ENCODE data around the gene UNC93A. TPM values are rescaled to one million over a fixed set of nuclear protein-coding genes. Genes with fewer than 3 reads are reported as not detected.

The UNC93A gene
- total RNA-seq, 6 experiments from 2014 or later, result not detected

- H3K36me3 Mint-ChIP-seq (ENCODE audit: low read depth), result 0 out of 2 replicates have a peak, but pooled peaks cover 4% of the 10 kb centered on the region
- peaks cover 3% of the 10 kb centered on the region; the same call in 1 of the 2 replicates for H3K27me3 Mint-ChIP-seq (ENCODE audit: insufficient read depth)
- no peaks in the 10 kb centered on the region for H3K4me1 Mint-ChIP-seq (ENCODE audit: low read depth)
- H3K4me3 Mint-ChIP-seq, result no peak overlapping the region
- no peak for DNase-seq
- TF ChIP-seq CTCF (IDR thresholded peaks at IDR 0.05), result no peak
- H3K27ac Mint-ChIP-seq, result no peak overlapping the region
- H3K9me3 Mint-ChIP-seq, result peaks cover 46% of the 10 kb centered on the region
Measured at GRCh38 chr6:167341038-167341583, 50.0 kb downstream of the UNC93A start.

- Mint-ChIP-seq H3K27me3 (ENCODE audit: insufficient read depth) (peaks cover 3% of the 10 kb centered on the region; the same call in 1 of the 2 replicates), H3K27ac (no peak overlapping the region)
Measured at GRCh38 chr6:167341665-167342655, 50.8 kb downstream of the UNC93A start.

GRCh38 chr6:167342879-167343610 is 51.9 kb downstream of the UNC93A start:
- Mint-ChIP-seq H3K9me3 (peaks cover 57% of the 10 kb centered on the region), H3K4me3 (no peak overlapping the region), H3K27ac (no peak overlapping the region), H3K4me1 (ENCODE audit: low read depth) (no peaks in the 10 kb centered on the region), H3K27me3 (ENCODE audit: insufficient read depth) (peaks cover 3% of the 10 kb centered on the region; the same call in 1 of the 2 replicates), H3K36me3 (ENCODE audit: low read depth) (0 out of 2 replicates have a peak, but pooled peaks cover 4% of the 10 kb centered on the region)
- TF ChIP-seq CTCF (IDR thresholded peaks at IDR 0.05), result no peak
- no peak for DNase-seq

More at GRCh38 chr6:167341665-167342655, 50.8 kb downstream of the UNC93A start:
- Mint-ChIP-seq H3K4me1 (ENCODE audit: low read depth) (no peaks in the 10 kb centered on the region), H3K4me3 (no peak overlapping the region), H3K36me3 (ENCODE audit: low read depth) (0 out of 2 replicates have a peak, but pooled peaks cover 4% of the 10 kb centered on the region), H3K9me3 (peaks cover 52% of the 10 kb centered on the region)
- no peak for DNase-seq
- no peak for TF ChIP-seq CTCF (IDR thresholded peaks at IDR 0.05)

- H3K9me3 Mint-ChIP-seq, result peaks cover 59% of the 10 kb centered on the region
- no peaks in the 10 kb centered on the region; the same call in 1 of the 2 replicates for H3K27me3 Mint-ChIP-seq (ENCODE audit: insufficient read depth)
- no peak overlapping the region for H3K27ac Mint-ChIP-seq
- peaks cover 4% of the 10 kb centered on the region; the same call in 1 of the 2 replicates for H3K36me3 Mint-ChIP-seq (ENCODE audit: low read depth)
- no peaks in the 10 kb centered on the region for H3K4me1 Mint-ChIP-seq (ENCODE audit: low read depth)
- H3K4me3 Mint-ChIP-seq, result no peak overlapping the region
- TF ChIP-seq CTCF (IDR thresholded peaks at IDR 0.05), result no peak
- no peak for DNase-seq
Measured at GRCh38 chr6:167345348-167345747, 54.2 kb downstream of the UNC93A start.

GRCh38 chr6:167345960-167346359 is 54.8 kb downstream of the UNC93A start:
- H3K27ac Mint-ChIP-seq, result no peak overlapping the region
- H3K4me1 Mint-ChIP-seq (ENCODE audit: low read depth), result no peaks in the 10 kb centered on the region
- no peaks in the 10 kb centered on the region; the same call in 1 of the 2 replicates for H3K27me3 Mint-ChIP-seq (ENCODE audit: insufficient read depth)
- no peak overlapping the region for H3K4me3 Mint-ChIP-seq
- H3K36me3 Mint-ChIP-seq (ENCODE audit: low read depth), result peaks cover 4% of the 10 kb centered on the region; the same call in 1 of the 2 replicates
- no peak for DNase-seq
- peaks cover 58% of the 10 kb centered on the region for H3K9me3 Mint-ChIP-seq
- TF ChIP-seq CTCF (IDR thresholded peaks at IDR 0.05), result no peak
